HepG2 (cell line): ENCODE results near the gene OCLN. TPM values are rescaled to one million over a fixed set of nuclear protein-coding genes. Genes with fewer than 3 reads are reported as not detected.
"Not testable (repeated sequence)": the region's sequence is repeated elsewhere in the genome, so short reads cannot be mapped to it uniquely, and the experiment has no call there.

Source experiments
- ATAC-seq: fragments of 200-7000 bp; cut with Tn5 transposase; 3 replicates; pipeline ENCODE4 v1.9.1; 2020; ENCODE audit warnings: mild to moderate bottlenecking, moderate library complexity
- BruUV-seq: library from RNA; stranded (reverse); fragments of 400-500 nt; replicated peaks from 2 replicates; lab custom pipeline; 2021; lab: Mats Ljungman, UMichigan
- CTCF ChIA-PET: fragments of 300-600 bp; formaldehyde crosslinking; extraction: SDS; loops from one replicate; lab custom pipeline; 2021; ENCODE audit warnings: low total read pairs, inconsistent platforms, low intra/inter-chr PET ratio; lab: Yijun Ruan, JAX
- POLR2A ChIA-PET: fragments of 350-600 bp; sonication (Branson Sonifier 250); formaldehyde crosslinking; loops from one replicate; lab custom pipeline; 2020; ENCODE audit warnings: antibody characterized with exemption, inconsistent platforms; lab: Yijun Ruan, JAX
- DNase-seq: peaks from one replicate; pipeline ENCODE4 v3.0.0-alpha.2; 2015; ENCODE audit warnings: low spot score
- FAIRE-seq: peaks from 3 replicates; lab custom pipeline; 2011; peaks lifted over from hg19 to GRCh38; lab: Jason Lieb, UNC
- H2AFZ ChIP-seq: one replicate; pipeline ENCODE4 v1.6.1; 2011; ENCODE audit warnings: low read length, inconsistent platforms
- H3K27ac ChIP-seq: fragments of 300-600 bp; 3 replicates; pipeline ENCODE4 v1.8.0; 2011; ENCODE audit warnings: mixed run types, mild to moderate bottlenecking, mixed read lengths, low read length, inconsistent platforms; ENCODE audit not compliant: insufficient read depth; ENCODE audit errors: extremely low read length
- H3K27me3 ChIP-seq, 2 experiments: fragments of 200-600 bp in 1 of 2; 2 replicates in 1 of 2; 3 replicates in 1 of 2; pipeline versions ENCODE4 v1.6.0 to v1.8.0; 2011; ENCODE audit warnings: low read length in 2 of 2, mild to moderate bottlenecking in 2 of 2, moderate library complexity in 2 of 2, inconsistent platforms in 1 of 2; ENCODE audit not compliant: insufficient read depth in 2 of 2, control insufficient read depth in 1 of 2
- H3K36me3 ChIP-seq, 2 experiments: fragments of 200-600 bp in 1 of 2; replicated peaks in 1 of 2; 2 replicates in 1 of 2; 3 replicates in 1 of 2; pipeline versions ENCODE4 v1.5.1 to v1.8.0; 2011; ENCODE audit warnings: low read length in 2 of 2, inconsistent platforms in 1 of 2; ENCODE audit not compliant: insufficient read depth in 2 of 2, control insufficient read depth in 1 of 2
- H3K4me1 ChIP-seq: 2 replicates; pipeline ENCODE4 v1.5.1; 2012; ENCODE audit warnings: low read length, inconsistent platforms; ENCODE audit not compliant: insufficient read depth
- H3K4me2 ChIP-seq: 2 replicates; pipeline ENCODE4 v1.6.0; 2011; ENCODE audit warnings: low read depth, low read length, inconsistent platforms
- H3K4me3 ChIP-seq, 3 experiments: fragments of 200-600 bp in 1 of 3; sonication (generic), shearing (Covaris generic) in 1 of 3; replicated peaks in 1 of 3; 2 replicates each; pipeline ENCODE4 v1.5.1; 2011 to 2016; ENCODE audit warnings: low read length in 3 of 3, inconsistent platforms in 2 of 3, low read depth in 2 of 3, mild to moderate bottlenecking in 2 of 3, control low read depth in 1 of 3, mixed read lengths in 1 of 3; ENCODE audit not compliant: insufficient read depth in 1 of 3
- H3K79me2 ChIP-seq: one replicate; pipeline ENCODE4 v1.6.1; 2011; ENCODE audit warnings: low read length, inconsistent platforms; ENCODE audit not compliant: insufficient read depth
- H3K9ac ChIP-seq: 2 replicates; pipeline ENCODE4 v1.6.0; 2011; ENCODE audit warnings: mild to moderate bottlenecking, low read depth, low read length, inconsistent platforms; ENCODE audit not compliant: insufficient read depth
- H3K9me3 ChIP-seq: 2 replicates; pipeline ENCODE4 v1.5.1; 2012; ENCODE audit warnings: mild to moderate bottlenecking, low read length
- H4K20me1 ChIP-seq: 2 replicates; pipeline ENCODE4 v1.6.0; 2011; ENCODE audit warnings: inconsistent platforms, mild to moderate bottlenecking, low read length, moderate library complexity; ENCODE audit not compliant: insufficient read depth
- WGBS: methylation state at CpG from one replicate; pipeline ENCODE4 v1.1.6; 2017; ENCODE audit warnings: low lambda C conversion rate; 5-methylcytosine and 5-hydroxymethylcytosine counted together
- in situ Hi-C: cut with HindIII; loops from 2 replicates; pipeline ENCODE4 v1.10.0; 2017; ENCODE audit warnings: low pct_unique_long_range_greater_than_20kb; ENCODE audit not compliant: extremely low pct_ligation_motif_present
- intact Hi-C: fragments of 100-400 bp; cut with micrococcal nuclease; formaldehyde crosslinking; loops from one replicate; pipeline ENCODE4 v1.10.0; 2022; ENCODE audit not compliant: unreplicated experiment
- polyA plus RNA-seq, 8 experiments: library from polyadenylated mRNA; depleted of rRNA in 3 of 8; stranded (reverse) in 7 of 8; unstranded in 1 of 8; fragments of >200 nt; fragmentation: Illumina TruSeq in 4 of 8; extraction: Trizol in 4 of 8; gene quantifications; 2 replicates each; pipeline versions ENCODE4 v1.2.1 to v1.2.3, GENCODE V29; 2011 to 2016; ENCODE audit warnings: low read depth in 4 of 8, missing spikeins in 1 of 8, mixed read lengths in 1 of 8; ENCODE audit not compliant: insufficient read depth in 1 of 8
- total RNA-seq, 5 experiments: library from RNA; depleted of rRNA; stranded (reverse); fragments of >200 nt; fragmentation: Illumina TruSeq; extraction: Trizol; gene quantifications; 2 replicates each; pipeline ENCODE4 v1.2.3, GENCODE V29; 2016; ENCODE audit warnings: low read depth in 1 of 5

Gene OCLN
- total and polyA plus RNA-seq, 2 of the 13 experiments (the other 11 are each of a cell fraction or from before 2014, with no cell fraction given) = 24.1 to 34.8 TPM

- H3K27me3 ChIP-seq, CTCF ChIA-PET, FAIRE-seq, H3K9ac ChIP-seq, in situ Hi-C loops, H2AFZ ChIP-seq, H3K9me3 ChIP-seq, H3K4me2 ChIP-seq, H3K27ac ChIP-seq, H4K20me1 ChIP-seq, H3K4me1 ChIP-seq, DNase-seq, H3K4me3 ChIP-seq, H3K79me2 ChIP-seq, H3K36me3 ChIP-seq, BruUV-seq, ATAC-seq, POLR2A ChIA-PET, intact Hi-C loops: not testable (repeated sequence)
- no CpG with 5 or more reads among the region's 2 CpGs for WGBS
Observed at GRCh38 chr5:69583356-69583755, 90.8 kb downstream of the OCLN start.

- intact Hi-C loops, H3K27me3 ChIP-seq, POLR2A ChIA-PET, H3K27ac ChIP-seq, ATAC-seq, BruUV-seq, DNase-seq, H3K4me1 ChIP-seq, H3K4me2 ChIP-seq, H3K4me3 ChIP-seq, H2AFZ ChIP-seq, FAIRE-seq, H3K79me2 ChIP-seq, H3K9ac ChIP-seq, CTCF ChIA-PET, in situ Hi-C loops, H3K9me3 ChIP-seq, H3K36me3 ChIP-seq, H4K20me1 ChIP-seq: not testable (repeated sequence)
- WGBS = 81% methylated on average over 2 of the region's 7 CpGs
Observed at GRCh38 chr5:69596114-69596840, 103.7 kb downstream of the OCLN start.

- H3K4me2 ChIP-seq, H3K79me2 ChIP-seq, BruUV-seq, intact Hi-C loops, H3K4me3 ChIP-seq, H4K20me1 ChIP-seq, FAIRE-seq, H2AFZ ChIP-seq, in situ Hi-C loops, H3K9me3 ChIP-seq, H3K36me3 ChIP-seq, H3K27ac ChIP-seq, POLR2A ChIA-PET, DNase-seq, ATAC-seq, H3K9ac ChIP-seq, H3K27me3 ChIP-seq, CTCF ChIA-PET, H3K4me1 ChIP-seq: not testable (repeated sequence)
- no CpG with 5 or more reads among the region's 6 CpGs for WGBS
Observed at GRCh38 chr5:69601947-69602346, 109.4 kb downstream of the OCLN start.

GRCh38 chr5:69606839-69607238 is 114.2 kb downstream of the OCLN start:
- intact Hi-C loops, H3K27me3 ChIP-seq, H3K4me2 ChIP-seq, FAIRE-seq, H3K9me3 ChIP-seq, POLR2A ChIA-PET, H3K27ac ChIP-seq, H3K4me3 ChIP-seq, H3K79me2 ChIP-seq, in situ Hi-C loops, CTCF ChIA-PET, H3K4me1 ChIP-seq, H2AFZ ChIP-seq, H3K36me3 ChIP-seq, H4K20me1 ChIP-seq, ATAC-seq, H3K9ac ChIP-seq, BruUV-seq, DNase-seq: not testable (repeated sequence)
- WGBS = 76% methylated on average over 3 of the region's 6 CpGs
